ENCODE measurements around the gene PKD1L1. TPM values are rescaled to one million over a fixed set of nuclear protein-coding genes. Genes with fewer than 3 reads are reported as not detected.

PKD1L1 gene
- total RNA-seq, 4 donors from 2014 or later, result 0.07 to 1.7 (median 0.98) TPM

GRCh38 chr7:47817917-47818316 lies 130.3 kb downstream of the PKD1L1 start:
- intact Hi-C loops (cut with DNase I; ENCODE audit: low total_unique reads), result loop anchor here (2.0 to 10.0 kb wide), 4 partner anchors 61 to 426 kb away; partner anchors contain the start of gene TNS3
- Histone ChIP-seq H3K9me3 (no peaks in the 10 kb centered on the region), H3K27ac (no peak overlapping the region), H3K36me3 (no peaks in the 10 kb centered on the region), H3K27me3 (no peaks in the 10 kb centered on the region), H3K4me3 (no peak overlapping the region), H3K4me1 (no peaks in the 10 kb centered on the region)
- in situ Hi-C loops (cut with MboI; ENCODE audit: low sequenced_read_pairs in 4 of 4), result loop anchor here (10.0 to 25.0 kb wide), 4 partner anchors 231 to 553 kb away; partner anchors contain the start of gene TNS3 (in 2 of the 4)
- DNase-seq (no peak), ATAC-seq (no peak)
- TF ChIP-seq POLR2A (IDR thresholded peaks at IDR 0.05), result no peak
- TF ChIP-seq, protein P1, sequence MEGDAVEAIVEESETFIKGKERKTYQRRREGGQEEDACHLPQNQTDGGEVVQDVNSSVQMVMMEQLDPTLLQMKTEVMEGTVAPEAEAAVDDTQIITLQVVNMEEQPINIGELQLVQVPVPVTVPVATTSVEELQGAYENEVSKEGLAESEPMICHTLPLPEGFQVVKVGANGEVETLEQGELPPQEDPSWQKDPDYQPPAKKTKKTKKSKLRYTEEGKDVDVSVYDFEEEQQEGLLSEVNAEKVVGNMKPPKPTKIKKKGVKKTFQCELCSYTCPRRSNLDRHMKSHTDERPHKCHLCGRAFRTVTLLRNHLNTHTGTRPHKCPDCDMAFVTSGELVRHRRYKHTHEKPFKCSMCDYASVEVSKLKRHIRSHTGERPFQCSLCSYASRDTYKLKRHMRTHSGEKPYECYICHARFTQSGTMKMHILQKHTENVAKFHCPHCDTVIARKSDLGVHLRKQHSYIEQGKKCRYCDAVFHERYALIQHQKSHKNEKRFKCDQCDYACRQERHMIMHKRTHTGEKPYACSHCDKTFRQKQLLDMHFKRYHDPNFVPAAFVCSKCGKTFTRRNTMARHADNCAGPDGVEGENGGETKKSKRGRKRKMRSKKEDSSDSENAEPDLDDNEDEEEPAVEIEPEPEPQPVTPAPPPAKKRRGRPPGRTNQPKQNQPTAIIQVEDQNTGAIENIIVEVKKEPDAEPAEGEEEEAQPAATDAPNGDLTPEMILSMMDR (IDR thresholded peaks at IDR 0.05 in 4 of 5, conservative IDR thresholded peaks at IDR 0.05 in 1 of 5), result no peak

GRCh38 chr7:47816647-47817046 lies 131.6 kb downstream of the PKD1L1 start:
- TF ChIP-seq, protein P1 (IDR thresholded peaks at IDR 0.05 in 4 of 5, conservative IDR thresholded peaks at IDR 0.05 in 1 of 5), result no peak
- no peak for TF ChIP-seq POLR2A (IDR thresholded peaks at IDR 0.05)
- ATAC-seq (peak in 1 of 2 donors; percentile 44), DNase-seq (no peak)
- Histone ChIP-seq H3K9me3 (no peaks in the 10 kb centered on the region), H3K4me3 (no peak overlapping the region), H3K36me3 (no peaks in the 10 kb centered on the region), H3K27ac (no peak overlapping the region), H3K4me1 (no peaks in the 10 kb centered on the region), H3K27me3 (no peaks in the 10 kb centered on the region)
- in situ Hi-C loops (cut with MboI; ENCODE audit: low sequenced_read_pairs in 4 of 4), result loop anchor here (10.0 to 25.0 kb wide), 4 partner anchors 229 to 552 kb away; partner anchors contain the start of gene TNS3 (in 2 of the 4)
- intact Hi-C loops (cut with DNase I; ENCODE audit: low total_unique reads), result loop anchor here (5.0 to 10.0 kb wide), 3 partner anchors 59 to 424 kb away; partner anchors contain the start of gene TNS3

GRCh38 chr7:47815867-47816266 lies 132.4 kb downstream of the PKD1L1 start:
- H3K27ac ChIP-seq, result no peak overlapping the region
- in situ Hi-C loops (cut with MboI; ENCODE audit: low sequenced_read_pairs in 4 of 4) (loop anchor here (10.0 to 25.0 kb wide), 4 partner anchors 229 to 551 kb away; partner anchors contain the start of gene TNS3 (in 2 of the 4)), intact Hi-C loops (cut with DNase I; ENCODE audit: low total_unique reads) (loop anchor here (5.0 to 10.0 kb wide), 3 partner anchors 59 to 424 kb away; partner anchors contain the start of gene TNS3)

DNA sequence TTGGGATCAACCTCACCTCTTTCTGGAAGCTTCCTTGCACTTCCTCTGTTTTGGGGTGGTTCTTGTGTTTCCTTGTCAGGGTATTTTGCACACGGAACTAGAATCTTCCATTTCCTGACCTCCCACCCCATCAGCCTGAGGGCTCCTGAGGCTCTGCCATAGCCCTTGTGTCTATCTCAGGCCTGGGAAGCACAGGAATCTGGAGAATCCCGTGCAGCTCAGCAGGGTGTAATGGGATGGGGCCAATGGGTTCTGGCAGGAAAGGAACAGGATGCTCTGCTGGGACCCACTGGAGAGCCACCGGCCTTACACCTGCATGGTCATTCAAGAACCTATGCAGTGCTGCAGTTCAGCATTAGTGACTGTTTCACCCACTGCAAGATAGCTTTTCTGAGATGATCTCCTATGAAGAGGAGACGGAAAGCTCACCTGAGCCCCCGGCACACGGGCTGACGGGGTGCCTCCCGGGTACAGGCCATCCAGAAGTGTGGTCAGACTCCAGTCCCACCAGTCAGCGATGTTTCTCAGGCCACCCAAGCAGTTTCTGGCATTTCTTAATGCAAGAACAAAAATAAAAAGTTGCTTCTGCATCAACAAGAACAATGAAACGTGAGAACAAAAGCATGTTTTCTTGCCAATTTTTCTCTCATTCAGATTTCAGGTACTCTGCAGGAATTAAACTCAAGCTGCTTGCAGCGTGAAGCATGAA lies 133.2 kb downstream of the PKD1L1 start:
- H3K4me3 ChIP-seq, result no peak overlapping the region
- DNase-seq (no peak), ATAC-seq (no peak)
- TF ChIP-seq, protein P1 (IDR thresholded peaks at IDR 0.05 in 4 of 5, conservative IDR thresholded peaks at IDR 0.05 in 1 of 5), result no peak
- no peak for TF ChIP-seq POLR2A (IDR thresholded peaks at IDR 0.05)
- H3K27me3 ChIP-seq, result no peaks in the 10 kb centered on the region
- in situ Hi-C loops (cut with MboI; ENCODE audit: low sequenced_read_pairs in 4 of 4) (loop anchor here (10.0 to 25.0 kb wide), 4 partner anchors 228 to 550 kb away; partner anchors contain the start of gene TNS3 (in 2 of the 4)), intact Hi-C loops (cut with DNase I; ENCODE audit: low total_unique reads) (loop anchor here (5.0 to 10.0 kb wide), 3 partner anchors 58 to 423 kb away; partner anchors contain the start of gene TNS3)
- no peaks in the 10 kb centered on the region for H3K36me3 ChIP-seq
- no peaks in the 10 kb centered on the region for H3K4me1 ChIP-seq
- H3K27ac ChIP-seq, result no peak overlapping the region
- no peaks in the 10 kb centered on the region for H3K9me3 ChIP-seq

More at GRCh38 chr7:47815867-47816266, 132.4 kb downstream of the PKD1L1 start:
- TF ChIP-seq POLR2A (IDR thresholded peaks at IDR 0.05), result no peak
- TF ChIP-seq, protein P1 (IDR thresholded peaks at IDR 0.05 in 4 of 5, conservative IDR thresholded peaks at IDR 0.05 in 1 of 5), result no peak
- DNase-seq, result no peak
- no peaks in the 10 kb centered on the region for H3K4me1 ChIP-seq
- no peaks in the 10 kb centered on the region for H3K36me3 ChIP-seq
- H3K9me3 ChIP-seq, result no peaks in the 10 kb centered on the region
- no peak overlapping the region for H3K4me3 ChIP-seq
- no peaks in the 10 kb centered on the region for H3K27me3 ChIP-seq
- no peak for ATAC-seq
